Measurements from ENCODE around the gene ASXL1. TPM values are rescaled to one million over a fixed set of nuclear protein-coding genes. Genes with fewer than 3 reads are reported as not detected.

Gene ASXL1
- total and polyA plus RNA-seq, 8 donors, result 32.9 to 57.7 (median 38.0) TPM

DNA sequence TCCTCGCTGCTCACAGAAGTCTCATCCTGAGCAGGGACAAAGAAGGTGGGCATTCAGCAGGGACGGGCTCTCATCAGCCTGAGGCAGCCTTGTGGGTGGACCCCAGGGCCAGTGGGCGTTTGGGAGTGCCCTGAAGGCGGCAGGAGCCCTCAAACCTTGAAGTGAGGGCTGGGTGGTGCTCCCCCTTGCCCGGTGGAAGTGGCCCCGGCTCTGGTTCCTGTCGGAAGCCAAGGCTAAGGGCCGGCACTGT is 116.5 kb downstream of the ASXL1 start:
- intact Hi-C loops (cut with DNase I), result no loop called here
- no peaks in the 10 kb centered on the region for H3K27me3 ChIP-seq
- H3K36me3 ChIP-seq, result peaks cover 0 to 7% (median 0%) of the 10 kb centered on the region in 3 donors
- DNase-seq (peak in 1 of 6 donors; percentile 81), FAIRE-seq (no peak), ATAC-seq (no peak)
- no peaks in the 10 kb centered on the region for H3K9me3 ChIP-seq
- 11 to 19% methylated on average over 8 of the region's 8 CpGs for WGBS, 2 donors
- peak overlapping the region; percentile 56 to 74 (median 68) for H3K27ac ChIP-seq
- H3K4me3 ChIP-seq, result peak overlapping the region in 2 of 4 donors; percentile 20 to 31
- TF ChIP-seq, protein P1, sequence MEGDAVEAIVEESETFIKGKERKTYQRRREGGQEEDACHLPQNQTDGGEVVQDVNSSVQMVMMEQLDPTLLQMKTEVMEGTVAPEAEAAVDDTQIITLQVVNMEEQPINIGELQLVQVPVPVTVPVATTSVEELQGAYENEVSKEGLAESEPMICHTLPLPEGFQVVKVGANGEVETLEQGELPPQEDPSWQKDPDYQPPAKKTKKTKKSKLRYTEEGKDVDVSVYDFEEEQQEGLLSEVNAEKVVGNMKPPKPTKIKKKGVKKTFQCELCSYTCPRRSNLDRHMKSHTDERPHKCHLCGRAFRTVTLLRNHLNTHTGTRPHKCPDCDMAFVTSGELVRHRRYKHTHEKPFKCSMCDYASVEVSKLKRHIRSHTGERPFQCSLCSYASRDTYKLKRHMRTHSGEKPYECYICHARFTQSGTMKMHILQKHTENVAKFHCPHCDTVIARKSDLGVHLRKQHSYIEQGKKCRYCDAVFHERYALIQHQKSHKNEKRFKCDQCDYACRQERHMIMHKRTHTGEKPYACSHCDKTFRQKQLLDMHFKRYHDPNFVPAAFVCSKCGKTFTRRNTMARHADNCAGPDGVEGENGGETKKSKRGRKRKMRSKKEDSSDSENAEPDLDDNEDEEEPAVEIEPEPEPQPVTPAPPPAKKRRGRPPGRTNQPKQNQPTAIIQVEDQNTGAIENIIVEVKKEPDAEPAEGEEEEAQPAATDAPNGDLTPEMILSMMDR (IDR thresholded peaks at IDR 0.05), result no peak
- H3K4me1 ChIP-seq, result peaks cover 47 to 60% (median 57%) of the 10 kb centered on the region in 3 donors

DNA sequence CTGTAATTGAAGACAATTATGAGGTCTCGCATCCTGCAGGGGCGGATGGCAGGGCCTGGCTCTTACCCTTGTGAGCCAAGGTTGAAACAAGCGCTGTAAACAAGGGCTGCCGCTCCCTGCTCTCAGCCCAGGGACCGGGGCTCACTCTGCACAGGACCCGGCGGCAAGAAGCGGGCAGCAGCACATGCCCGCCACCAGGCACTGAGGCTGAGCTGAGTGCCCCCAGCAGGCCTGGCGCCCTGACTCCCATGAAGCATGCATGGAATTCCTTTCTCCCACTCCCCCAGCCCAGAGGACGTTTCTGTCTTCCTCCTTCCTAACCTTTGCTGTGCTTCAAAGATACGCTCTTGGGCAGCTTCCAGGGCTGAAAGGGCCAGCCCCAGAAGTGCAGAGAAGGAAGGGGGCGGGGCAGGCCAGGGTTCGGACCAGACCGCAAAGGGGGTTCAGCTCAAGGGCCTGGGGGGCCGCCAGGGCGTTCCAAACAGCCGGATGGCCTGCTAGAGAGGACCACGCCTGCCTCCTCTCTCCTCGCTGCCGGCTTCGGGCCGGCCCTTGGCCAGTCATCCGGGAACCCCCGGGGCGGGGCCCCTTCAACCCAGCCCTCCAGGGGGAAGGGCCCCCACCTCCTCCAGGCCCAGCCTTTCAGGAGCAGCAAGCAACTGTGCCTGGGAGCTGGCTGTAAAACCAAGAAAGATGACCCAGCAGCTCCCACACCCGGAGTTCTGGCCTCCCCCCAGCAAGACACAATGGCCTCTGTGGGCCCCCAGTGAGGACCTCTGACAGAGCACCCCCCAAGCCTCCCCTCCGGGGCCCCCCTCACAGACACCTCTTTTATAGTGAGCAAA is 117.1 kb downstream of the ASXL1 start:
- WGBS, 2 donors, result 6% methylated on average over 23 to 28 of the region's 28 CpGs
- Histone ChIP-seq H3K27me3 (no peaks in the 10 kb centered on the region), H3K36me3 (peaks cover 0 to 7% (median 0%) of the 10 kb centered on the region in 3 donors), H3K27ac (peak overlapping the region; percentile 56 to 74 (median 68)), H3K4me1 (peaks cover 48 to 66% (median 63%) of the 10 kb centered on the region in 3 donors), H3K9me3 (no peaks in the 10 kb centered on the region), H3K4me3 (peak overlapping the region in 2 of 4 donors; percentile 20 to 31)
- ATAC-seq, result peak; percentile 62 to 83 (median 77)
- FAIRE-seq, result no peak
- TF ChIP-seq, protein P1 (IDR thresholded peaks at IDR 0.05), result no peak
- intact Hi-C loops (cut with DNase I), result no loop called here
- DNase-seq, result peak; percentile 74 to 89 (median 85)

DNA sequence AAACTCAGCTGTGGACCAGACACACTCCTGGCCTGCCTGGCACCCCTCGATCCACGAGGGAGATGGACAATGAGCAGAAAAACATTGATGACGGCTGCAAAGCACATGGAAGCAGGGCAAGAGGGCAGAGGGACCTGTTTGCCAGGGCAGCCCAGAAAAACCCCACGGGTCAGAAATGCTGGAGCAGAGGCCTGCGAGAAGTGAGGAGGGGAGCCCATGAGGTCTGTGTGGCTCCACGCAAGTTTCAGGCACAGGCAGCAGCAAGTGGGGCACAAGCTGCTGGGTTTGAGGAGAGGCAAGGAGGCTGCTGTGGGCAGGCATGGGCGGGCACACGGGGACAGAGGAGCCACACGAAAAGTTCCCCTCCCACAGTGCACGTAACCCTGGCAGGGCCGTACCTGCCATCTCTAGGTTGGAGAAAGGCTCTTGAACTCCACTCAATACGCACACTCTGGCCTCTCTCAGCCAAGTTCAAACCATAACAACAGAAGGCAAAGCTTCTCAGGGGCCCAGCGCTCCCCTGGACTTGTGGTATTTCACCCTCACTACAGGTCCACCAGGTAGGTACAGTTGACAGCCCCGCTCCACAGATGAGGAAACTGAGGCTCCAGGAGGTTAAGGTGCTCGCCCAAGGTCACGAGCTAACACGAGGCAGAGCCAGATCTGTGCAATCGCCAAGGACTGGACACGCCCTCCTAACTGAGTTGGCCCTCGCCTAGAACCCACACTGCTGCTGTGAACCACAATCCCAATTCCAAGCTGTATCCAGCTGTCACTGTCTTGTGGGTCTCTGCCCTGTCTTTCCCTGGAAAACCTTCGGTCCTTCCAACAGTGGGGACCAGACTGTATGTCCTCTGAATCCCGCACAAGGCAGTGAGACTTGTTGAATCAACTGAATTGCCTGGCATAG is 118.8 kb downstream of the ASXL1 start:
- H3K4me3 ChIP-seq, result no peak overlapping the region
- H3K9me3 ChIP-seq, result no peaks in the 10 kb centered on the region
- peaks cover 0 to 4% (median 0%) of the 10 kb centered on the region in 3 donors for H3K36me3 ChIP-seq
- peak in 1 of 4 donors; percentile 5 for ATAC-seq
- DNase-seq, result peak in 5 of 6 donors; percentile 26 to 54 (median 35)
- peaks cover 52 to 82% (median 73%) of the 10 kb centered on the region in 3 donors for H3K4me1 ChIP-seq
- peak overlapping the region; percentile 14 to 65 (median 46) for H3K27ac ChIP-seq
- no peaks in the 10 kb centered on the region for H3K27me3 ChIP-seq
- FAIRE-seq, result no peak
- TF ChIP-seq, protein P1 (IDR thresholded peaks at IDR 0.05), result no peak
- intact Hi-C loops (cut with DNase I), result no loop called here
- WGBS, 2 donors, result 53% methylated on average over 22 of the region's 22 CpGs

DNA sequence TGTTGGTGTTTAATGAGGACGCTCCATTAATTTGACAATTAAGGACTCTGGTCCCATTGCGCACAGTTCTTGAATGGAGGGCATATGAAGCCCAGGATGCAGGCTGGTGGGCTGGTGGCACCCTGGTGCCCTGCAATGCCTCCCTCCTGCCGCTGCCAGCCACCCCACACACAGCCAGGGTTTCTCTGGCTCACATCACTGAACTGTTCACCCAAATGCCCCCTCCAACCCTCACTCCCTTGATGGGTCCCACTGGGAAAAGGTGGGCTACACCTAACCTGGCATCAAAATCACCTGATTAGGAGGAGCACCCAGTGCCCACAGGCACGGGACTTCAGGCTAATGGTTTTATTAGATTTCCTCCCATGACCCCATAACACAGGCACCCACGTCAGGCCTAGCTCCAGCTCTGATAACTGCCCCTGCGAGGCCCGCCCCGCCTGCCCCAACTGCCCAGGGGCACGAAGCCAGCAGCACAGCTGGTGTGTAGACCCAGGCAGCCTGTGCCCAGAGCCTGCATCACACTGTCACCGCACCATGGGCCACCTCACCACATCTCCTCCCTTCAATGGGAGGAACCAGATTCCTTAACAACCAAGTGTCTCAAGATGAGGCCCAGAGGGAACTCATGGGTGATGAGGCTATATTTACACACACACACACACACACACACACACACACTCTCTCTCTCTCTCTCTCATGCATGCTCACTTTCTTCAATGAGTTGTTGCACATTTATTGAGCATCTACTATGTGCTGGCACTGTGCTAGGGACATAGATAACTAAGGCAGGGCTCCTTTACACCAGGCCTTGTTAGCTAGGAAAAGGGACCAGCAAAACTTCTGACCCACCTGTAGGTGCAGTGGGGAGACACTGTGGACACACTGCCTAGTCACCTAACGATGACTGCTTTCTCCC is 119.7 kb downstream of the ASXL1 start:
- WGBS, 2 donors, result 42 to 46% methylated on average over 11 of the region's 11 CpGs
- intact Hi-C loops (cut with DNase I), result no loop called here
- peak; percentile 40 to 54 (median 45) for ATAC-seq

More for the DNA sequence above, 119.7 kb downstream of the ASXL1 start:
- peak; percentile 78 to 94 (median 86) for DNase-seq
- Histone ChIP-seq H3K9me3 (no peaks in the 10 kb centered on the region), H3K4me3 (no peak overlapping the region), H3K27ac (peak overlapping the region; percentile 14 to 65 (median 46)), H3K4me1 (peaks cover 48 to 85% (median 69%) of the 10 kb centered on the region in 3 donors), H3K36me3 (no peaks in the 10 kb centered on the region), H3K27me3 (no peaks in the 10 kb centered on the region)
- TF ChIP-seq, protein P1 (IDR thresholded peaks at IDR 0.05), result no peak
- no peak for FAIRE-seq

Measured in pancreas (tissue), 10 donors.